Muscle of back (tissue), 11 donors: ENCODE data around the gene CCDC78. TPM values are rescaled to one million over a fixed set of nuclear protein-coding genes. Genes with fewer than 3 reads are reported as not detected.
A peak's percentile ranks its signal among the peaks of the same experiment; 100 is the strongest.

Source experiments
- DNase-seq, 3 donors: peaks; one replicate each; pipeline versions ENCODE4 v3.0.0 to v3.0.0-alpha.2; 2013
- polyA plus RNA-seq, 10 donors: library from polyadenylated mRNA; unstranded; fragments of 120-200 nt; gene quantifications; one replicate each; pipeline ENCODE4 v1.2.1, GENCODE V29; 2013; ENCODE audit not compliant: insufficient read length in 10 of 10

The CCDC78 gene
- polyA plus RNA-seq, 10 donors, result 0.59 to 2.1 (median 0.96) TPM

DNA sequence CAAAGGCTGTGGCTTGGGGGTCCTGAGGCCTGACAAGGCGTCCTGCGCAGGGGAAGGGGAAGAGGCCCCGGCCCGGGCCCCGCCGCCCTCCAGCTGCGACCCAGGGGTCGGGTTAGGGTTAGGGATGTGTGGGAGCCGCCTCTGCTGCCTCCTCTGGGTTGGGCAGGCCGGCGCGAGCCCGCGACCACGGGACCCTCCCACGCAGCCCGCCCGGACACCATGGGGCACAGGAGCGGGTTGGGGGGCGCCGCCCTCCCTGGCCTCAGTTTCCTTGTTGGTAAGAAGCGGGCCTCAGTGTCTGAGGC, 14.2 kb upstream of the CCDC78 start:
- no peak for DNase-seq

DNA sequence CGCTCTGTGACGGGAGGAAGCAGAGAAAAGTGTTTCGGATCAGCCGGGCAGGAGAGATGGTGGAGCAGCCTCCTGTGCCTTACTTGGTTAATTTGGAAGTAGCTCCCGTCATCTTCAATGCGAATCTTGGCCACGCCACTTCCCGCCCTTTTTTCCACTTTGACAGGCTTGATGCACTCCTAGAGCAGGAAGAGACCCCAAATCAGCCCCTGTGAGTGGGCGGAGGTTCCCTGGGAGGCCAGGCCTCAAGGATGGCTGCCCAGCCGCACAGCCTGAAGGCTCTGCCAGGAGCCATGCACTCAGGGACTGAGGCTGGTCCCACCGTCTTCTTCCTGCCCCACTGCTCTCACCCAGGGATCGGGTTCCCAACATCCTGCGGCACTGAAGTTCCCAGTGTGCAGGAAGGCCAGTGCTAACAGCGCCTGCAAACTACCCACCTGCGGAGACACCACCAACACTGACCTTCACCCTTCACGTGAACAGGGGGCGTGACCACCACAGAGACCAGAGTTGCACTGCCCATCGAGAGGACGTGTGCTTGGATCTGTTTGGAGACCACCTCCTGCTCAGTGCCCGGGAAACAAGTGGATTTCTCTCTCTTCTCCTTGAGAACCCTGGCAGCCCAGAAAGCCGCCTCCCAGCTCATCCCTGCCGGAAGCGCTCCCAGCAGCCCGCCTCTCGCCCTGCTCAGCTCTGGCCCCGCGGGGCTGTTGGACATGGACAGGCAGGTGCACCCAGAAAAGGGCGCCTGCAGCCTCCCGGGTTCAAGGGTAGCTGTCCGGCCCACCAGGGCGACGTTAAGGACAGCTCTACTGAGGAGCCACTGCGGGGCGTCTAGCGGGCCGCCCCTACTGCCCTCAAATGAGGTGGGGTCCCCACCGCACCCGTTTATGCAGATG, 13.6 kb upstream of the CCDC78 start:
- no peak for DNase-seq

DNA sequence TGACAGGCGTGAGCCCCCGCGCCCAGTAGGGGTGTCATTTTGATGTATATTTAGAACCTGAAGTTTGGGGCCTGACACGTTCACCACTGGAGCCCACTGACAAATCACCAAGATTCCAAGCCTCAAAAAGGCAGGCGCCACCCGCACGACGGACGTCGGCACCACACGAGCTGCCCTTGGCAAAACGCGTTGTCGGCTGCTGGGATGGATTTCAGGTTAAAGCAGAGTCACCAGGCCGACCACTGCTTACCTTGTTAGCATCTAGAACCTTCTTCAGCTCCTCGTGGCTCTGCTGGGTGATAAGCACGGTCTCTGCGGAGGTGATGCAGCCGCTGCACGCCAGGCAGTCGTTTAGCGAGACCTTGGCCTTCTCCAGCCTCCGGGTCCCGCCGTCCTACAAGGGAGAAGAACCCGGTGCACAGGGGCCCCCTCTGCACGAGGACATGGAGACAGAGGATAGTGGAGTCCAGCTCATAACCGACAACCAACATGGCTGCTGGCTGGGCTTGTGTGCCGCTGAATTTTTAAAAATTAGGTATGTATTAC, 10.8 kb upstream of the CCDC78 start:
- no peak for DNase-seq

DNA sequence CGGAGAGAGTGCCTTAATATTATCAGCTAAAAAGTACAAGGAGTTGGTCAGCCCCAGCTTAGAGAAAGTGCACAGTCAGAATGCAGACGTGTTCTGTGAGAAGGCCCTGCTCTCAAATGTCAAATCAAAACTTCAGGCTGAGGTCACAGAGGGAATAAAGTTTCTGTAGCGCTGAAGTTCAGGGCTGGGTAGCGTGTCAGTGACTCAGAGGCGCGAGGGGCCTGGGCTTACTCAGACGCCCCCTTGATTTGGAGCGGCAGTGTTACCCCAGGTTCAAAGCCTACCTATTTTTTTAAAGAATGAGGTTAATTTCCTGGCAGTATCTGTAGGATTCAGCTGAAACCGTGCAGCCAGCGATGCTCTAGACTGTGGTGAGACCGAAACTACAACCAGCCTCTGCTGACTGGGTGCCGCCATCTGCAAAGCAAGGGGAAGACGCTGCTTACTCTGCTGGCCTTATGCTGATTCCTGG, 9.8 kb upstream of the CCDC78 start:
- DNase-seq, result no peak

DNA sequence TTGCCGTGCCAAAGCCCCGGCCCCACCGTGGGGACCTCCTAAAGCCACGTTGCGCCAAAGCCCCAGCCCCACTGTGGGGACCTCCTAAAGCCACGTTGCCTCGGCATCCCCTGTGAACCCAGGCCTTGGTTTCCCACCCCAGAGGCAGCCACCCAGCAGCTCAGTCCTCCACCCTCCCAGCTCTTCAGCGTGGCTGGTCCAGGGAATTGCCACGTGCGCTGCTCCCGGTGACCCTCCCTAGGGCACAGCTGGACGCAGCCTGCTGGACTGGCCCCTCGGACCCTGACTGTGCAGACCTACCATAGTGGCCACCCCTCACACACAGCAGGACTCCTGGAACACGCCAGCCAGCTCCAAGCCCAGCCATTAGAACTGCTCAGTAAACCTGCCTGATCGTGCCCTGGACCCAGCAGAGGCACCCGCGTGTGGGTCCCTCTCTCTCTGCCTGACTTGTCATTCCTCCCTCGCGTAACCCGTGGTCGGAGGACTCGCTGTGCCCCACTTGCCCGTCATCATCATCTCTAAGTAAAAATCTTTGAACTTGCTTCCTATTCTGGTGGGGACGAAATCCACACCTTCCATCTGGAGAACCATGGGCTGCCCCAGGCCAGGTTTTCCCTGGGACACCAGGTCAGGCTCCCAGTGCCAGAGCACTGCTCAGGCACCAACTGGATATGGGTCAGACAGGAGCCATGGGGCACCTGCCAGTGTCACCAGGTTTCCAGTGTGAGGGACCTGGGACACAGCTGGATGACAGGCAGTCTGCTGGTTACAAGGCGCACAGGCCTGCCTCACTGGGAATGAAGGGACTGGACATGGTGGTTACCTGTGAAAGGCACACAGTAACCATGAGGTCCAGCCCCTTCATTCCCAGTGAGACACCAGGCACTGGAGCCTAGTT, 9.0 kb upstream of the CCDC78 start:
- DNase-seq, result no peak

DNA sequence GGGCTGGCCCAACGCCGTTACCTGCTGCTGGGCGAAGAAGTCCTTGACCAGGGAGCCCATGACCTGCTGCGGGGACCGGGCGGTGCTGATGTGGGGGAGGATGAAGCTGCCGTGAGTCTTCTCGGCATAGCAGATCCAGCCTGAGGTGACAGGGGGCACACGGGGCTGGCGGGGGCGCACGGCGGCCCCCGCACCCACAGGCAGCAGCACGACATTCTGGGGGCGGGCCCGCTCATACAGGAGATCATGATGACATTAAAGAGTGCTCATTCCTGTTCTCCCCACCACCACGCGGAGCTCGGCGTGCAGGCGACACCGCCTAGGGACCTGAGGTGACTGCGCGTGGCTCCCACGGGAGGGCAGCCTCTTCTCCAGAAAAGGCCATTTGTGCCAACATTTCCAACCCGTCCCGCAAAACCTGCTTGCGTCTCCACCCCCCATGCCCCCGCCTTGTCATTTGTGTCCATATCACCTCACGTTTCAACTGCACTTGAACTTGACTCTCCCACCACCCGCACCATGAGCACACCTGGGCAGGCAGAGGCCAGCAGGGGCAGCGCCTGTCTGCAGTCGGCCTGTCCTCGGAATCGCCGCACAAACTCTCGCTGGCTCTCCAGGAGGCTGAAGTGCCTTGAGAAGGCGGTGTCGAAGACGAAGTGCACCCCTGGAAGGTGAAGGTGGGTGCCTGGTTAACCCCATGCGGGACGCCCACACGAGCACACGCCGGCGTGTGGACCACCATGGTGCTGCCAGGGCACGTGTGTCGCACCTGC, 8.2 kb upstream of the CCDC78 start:
- DNase-seq, result no peak

DNA sequence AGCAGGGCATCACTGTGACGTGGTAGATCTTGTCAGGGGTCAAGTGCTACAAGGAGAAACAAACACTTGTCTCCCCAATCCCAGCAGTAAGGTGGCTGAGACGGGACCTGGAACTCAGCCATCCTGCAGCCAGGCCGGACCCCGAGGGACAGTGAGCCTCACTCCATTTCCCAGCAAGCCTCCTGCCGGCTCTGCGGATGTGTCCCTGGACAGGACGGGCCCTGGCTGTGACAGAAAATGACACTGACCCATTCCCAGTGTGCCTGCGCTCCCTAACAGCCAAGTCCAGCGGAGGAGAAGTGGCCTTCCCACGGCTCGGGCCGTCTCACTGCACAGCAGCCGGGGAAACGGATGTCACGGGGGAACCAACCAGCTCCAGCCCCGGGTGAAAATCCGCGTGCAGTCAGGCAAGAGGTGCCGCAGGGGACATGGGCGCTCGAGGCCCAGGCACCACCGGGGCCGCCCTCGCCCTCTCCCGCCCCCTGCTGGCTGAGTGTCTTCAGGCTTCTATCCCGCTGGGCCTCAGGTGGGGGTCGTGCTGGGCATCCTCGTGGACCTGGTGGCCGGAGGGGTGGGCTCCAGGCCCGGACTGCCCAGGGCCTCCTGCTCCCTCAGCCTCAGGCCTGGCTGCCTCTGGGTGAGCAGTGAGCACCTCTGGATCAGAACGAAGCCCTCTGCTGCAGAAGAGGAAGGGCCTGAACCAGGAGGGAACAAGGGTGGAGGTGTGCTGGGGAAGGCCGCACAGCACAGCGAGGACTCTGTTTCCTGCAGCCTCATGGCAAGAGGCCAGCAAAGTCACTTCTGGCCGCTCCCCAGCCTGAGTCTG, 7.4 kb upstream of the CCDC78 start:
- DNase-seq, result no peak

DNA sequence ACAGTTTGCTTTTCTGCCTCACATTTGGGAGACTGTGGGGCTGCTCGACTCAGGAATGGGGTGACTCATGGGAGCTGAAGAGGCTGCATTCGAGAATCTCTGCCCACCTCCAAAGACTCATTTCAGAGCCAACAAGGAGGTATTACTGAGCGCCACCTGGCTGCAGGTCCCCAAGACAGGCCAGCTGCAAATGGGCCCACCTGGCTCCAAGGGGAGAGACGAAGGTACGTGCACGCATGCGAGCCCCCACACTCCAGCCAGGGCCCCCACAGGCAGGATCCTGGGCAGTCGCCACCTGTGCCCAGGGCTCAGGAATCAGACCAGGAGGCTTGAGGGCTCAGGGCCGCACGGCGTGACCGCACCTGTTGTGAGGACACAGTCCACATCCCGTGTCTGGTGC, 6.7 kb upstream of the CCDC78 start:
- DNase-seq, result no peak

DNA sequence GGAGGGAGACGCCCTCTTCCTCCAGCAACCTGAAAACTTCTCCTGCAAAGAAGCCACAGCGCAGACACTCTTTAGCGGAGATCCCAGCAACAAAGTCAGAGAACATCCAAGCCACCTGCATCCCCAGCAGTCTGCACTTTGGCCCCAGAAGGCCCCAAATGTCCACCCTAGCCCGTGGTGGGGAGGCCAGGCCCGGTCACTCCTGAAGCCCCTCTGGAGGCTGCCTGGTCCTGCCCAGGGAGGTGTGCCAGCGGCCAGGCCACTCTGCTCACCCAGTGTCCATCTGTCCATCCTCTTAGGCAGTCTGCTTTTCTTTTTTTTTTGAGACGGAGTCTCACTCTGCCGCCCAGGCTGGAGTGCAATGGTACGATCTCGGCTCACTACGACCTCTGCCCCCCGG, 6.1 kb upstream of the CCDC78 start:
- no peak for DNase-seq

DNA sequence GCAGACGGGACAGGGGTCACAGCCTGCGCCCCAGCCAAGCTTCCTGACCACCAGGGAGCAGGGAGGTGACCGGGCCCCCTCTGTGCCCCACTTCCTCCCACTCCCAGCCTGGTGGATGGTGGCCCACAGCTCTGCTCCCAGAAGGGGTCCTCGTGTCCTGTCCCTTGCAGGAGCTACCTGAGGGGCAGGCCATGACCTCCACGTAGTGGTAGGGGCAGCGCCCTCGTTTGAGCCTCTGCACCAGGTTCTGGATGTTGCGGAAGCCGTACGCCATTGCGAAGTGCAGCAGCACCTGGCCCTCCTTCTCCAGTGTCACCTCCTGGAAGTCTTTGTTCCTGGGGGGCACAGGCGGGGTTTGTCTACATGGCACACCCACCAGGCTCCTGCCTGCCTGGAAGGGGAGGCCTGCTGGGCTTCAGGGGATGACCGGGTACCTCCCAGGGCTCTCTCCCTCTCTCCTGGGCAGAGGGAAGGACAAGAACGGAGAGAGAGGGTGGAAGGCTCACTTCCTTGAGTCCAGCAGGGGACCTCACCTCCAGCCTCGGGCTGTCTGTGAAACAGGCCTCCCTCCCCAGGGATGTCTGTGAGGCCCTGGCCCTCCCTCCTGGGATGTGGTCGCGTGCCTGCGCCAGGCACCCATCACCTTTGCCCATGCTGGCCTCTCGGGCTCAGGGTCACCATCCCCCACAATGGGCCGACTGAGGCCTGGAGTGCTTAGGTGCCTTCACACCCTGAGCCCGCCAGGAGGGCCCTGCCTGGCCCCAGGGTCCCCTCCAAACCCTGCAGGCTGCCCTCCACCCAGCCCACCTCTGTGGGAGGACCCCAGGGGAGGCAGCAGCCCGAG, 4.6 kb upstream of the CCDC78 start:
- DNase-seq, result no peak

DNA sequence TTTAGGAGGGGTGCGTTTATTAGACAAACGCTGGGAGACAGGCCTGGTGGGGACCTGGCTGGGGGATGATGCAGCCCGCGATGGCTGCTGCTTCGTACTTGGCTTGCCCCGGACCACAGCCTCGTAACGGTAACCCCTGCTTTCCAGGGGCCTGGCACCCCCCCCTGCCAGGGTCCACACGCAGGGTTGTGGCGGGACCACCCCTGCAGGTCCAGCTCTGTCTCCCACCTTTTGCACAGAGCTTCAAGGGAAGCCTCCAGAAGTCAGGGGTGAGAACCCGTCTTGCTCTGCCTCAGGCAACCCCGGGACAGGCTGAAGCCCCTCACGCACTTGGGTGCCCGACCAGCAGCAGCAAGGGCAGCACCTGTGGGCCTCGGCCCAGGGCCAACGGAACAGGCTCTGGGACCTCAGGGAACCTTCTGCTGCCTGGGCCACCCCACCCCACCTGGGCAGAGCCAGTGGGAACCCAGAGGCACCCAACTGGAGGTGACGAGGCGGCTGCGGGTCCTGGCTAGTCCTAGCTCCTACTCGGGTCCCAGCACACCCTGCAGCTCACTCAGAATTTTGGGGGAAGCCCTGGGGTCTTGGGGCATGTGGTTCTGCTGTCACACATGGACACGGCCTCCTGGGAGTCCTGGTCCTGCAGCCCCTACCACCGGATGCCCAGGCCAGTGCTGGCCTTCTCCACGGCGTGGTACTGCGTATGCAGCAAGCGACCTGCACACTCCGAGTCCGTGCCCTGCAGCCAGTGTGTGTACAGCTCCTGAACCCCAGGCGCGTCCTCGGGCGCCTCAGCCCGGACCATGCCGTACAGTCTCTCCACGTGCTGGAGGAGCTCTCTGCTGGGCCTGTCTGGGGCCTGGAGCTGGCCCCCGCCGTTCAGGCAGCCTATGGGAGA, 3.8 kb upstream of the CCDC78 start:
- no peak for DNase-seq

DNA sequence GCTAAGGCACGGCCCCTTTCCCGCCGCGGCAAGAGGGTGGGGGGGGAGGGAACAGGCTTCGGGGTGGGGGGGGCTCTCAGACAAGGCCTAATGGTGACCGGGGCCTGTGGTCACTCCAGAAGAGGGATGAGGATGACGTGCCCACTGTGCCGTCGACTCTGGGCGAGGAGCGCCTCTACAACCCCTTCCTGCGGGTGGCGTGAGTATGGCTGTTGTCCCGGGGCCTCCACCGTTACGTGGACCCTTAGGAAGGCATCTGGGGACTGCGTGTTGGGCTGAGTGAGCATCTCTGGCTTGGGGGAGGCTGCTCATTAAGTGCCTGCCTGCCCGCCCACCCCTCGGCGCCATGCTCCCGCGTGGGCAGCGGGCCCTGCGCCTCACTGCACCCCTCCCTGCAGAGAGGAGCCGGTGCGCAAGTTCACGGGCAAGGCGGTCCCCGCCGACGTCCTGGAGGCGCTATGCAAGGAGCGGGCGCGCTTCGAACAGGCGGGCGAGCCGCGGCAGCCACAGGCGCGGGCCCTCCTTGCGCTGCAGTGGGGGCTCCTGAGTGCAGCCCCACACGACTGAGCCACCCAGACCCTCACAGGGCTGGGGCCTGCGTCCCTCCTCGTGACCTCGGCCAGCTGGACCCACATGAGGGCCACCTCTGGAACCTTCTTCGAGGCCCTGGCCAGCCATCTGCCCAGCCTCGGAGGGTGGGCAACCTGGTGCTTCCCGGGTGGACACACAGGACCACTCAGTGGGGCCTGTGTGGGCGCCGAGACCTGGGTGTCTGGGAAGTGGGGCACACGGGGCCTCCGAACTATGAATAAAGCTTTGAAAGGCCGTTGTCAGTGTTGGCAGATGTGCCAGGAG, 2.9 kb upstream of the CCDC78 start:
- no peak for DNase-seq

DNA sequence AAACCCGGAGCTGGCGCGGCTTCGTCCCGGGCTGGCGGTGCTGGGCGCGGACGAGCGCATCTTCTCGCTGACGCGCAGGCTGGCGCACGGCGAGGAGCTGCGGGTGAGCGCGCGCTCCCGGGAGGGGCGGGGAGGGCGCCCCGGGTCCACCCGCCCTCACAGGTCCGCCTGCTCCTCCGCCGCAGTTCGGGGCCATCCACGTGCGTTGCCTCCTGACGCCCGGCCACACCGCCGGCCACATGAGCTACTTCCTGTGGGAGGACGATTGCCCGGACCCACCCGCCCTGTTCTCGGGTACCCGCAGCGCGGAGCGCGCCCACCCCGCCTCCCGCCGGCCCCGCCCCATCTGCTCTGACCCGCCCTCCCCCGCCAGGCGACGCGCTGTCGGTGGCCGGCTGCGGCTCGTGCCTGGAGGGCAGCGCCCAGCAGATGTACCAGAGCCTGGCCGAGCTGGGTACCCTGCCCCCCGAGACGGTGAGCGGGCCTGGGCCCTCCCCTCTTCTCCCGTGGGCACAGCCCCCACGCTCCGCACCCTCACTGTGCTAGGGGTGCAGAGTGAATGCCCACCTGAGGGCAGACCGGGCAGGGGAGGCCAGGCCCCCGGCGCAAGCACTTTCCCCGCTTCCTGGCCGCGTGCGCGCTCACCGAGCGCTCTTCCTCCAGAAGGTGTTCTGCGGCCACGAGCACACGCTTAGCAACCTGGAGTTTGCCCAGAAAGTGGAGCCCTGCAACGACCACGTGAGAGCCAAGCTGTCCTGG, 2.1 kb upstream of the CCDC78 start:
- peak in 1 of 3 donors; percentile 71 for DNase-seq

DNA sequence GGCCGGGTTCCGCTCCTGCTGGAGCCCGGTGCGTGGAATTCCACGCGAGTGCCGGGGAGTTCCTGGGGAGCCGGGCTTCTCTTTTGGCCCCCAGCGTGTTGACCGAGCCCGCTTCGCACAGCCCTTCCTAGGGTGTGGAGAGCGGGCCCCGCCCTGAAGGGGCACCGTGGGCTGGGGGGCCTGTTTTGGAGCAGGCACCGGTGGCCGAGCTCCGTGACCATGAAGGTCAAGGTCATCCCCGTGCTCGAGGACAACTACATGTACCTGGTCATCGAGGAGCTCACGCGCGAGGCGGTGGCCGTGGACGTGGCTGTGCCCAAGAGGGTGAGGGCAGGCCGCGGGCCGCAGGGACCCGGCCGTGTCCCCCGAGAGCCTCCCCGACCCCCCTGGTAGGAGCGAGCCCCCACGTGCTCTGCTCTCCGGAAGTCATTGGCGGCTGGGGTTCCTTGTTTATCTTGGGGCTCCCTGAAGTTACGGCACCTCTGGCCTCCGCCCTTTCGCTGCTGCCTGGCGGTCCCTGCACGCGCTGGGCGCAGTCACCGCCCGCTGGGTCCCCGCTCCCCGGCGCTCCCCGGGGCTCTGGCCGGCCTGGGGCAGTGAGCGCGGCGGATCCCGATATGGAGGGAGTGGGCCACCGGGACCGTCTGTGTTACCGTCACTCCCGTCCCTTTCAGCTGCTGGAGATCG, 1.2 kb upstream of the CCDC78 start:
- peak in 1 of 3 donors; percentile 45 for DNase-seq

DNA sequence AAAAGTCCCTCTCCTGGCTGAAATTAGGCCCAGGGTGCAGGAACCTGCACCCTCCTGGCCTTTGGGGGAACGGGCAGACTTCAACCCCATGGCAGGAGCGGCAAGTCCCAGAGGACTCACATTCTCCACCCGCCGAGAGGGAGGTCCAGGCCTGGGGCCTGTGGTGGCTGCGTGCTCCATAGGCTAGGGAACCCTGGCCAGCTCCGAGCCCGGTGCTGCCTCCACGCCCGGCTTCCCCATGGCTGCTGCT, 130 bp downstream of the CCDC78 start:
- no peak for DNase-seq

DNA sequence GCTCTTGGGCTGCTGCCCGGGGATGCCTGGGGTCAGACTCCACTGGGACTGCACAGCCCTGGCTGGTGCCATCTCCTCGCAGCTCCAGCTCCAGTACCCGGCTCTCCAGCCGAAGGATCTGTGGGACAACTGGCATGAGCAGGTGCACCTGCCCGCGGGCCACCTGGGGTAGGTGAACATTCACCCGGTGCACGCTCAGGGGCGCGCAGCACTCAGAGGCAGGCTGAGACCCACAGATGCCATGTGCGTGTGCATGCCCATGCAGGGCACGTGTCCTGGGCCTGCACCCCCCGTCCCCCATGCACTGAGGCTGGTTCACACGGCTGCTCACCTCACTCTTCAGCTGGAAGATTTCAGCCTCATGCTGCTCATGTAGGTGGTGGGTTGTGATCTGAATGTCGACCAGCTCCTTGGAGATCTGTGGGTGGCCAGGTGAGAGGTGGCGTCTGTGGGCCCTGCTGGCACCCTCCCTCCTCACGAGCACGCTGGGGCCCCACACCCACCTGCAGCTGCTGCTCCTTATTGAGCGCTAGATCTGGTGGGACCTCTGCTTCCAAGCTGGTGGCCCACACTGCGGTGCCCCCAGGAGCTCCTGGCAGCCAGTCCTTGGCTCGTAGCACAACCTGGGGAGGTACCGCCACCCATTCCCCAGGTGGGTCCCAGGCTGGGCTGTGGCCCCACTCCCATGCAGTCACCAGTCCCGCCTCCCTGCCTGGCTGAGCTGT, 618 bp downstream of the CCDC78 start:
- no peak for DNase-seq
